Renal pelvis (tissue), 4 donors: ENCODE results near the gene CTSZ. TPM values are rescaled to one million over a fixed set of nuclear protein-coding genes. Genes with fewer than 3 reads are reported as not detected.
A peak's percentile ranks its signal among the peaks of the same experiment; 100 is the strongest.
"Not testable (repeated sequence)": the region's sequence is repeated elsewhere in the genome, so short reads cannot be mapped to it uniquely, and the experiment has no call there.

Source experiments
- DNase-seq: peaks from one replicate; pipeline ENCODE4 v3.0.0-alpha.2; 2013
- polyA plus RNA-seq, 3 donors: library from polyadenylated mRNA; unstranded; fragments of 120-200 nt; gene quantifications; one replicate each; pipeline ENCODE4 v1.2.1, GENCODE V29; 2013; ENCODE audit not compliant: insufficient read length in 3 of 3

Gene CTSZ
- polyA plus RNA-seq, 3 donors: 74.9 to 80.5 (median 79.5) TPM

- DNase-seq: no peak
These were observed 22.4 kb downstream of the CTSZ start for GRCh38 chr20:58984691-58985090.

- DNase-seq: not testable (repeated sequence)
These were observed 24.0 kb downstream of the CTSZ start for GRCh38 chr20:58983115-58983468.

GRCh38 chr20:58982406-58983114 is 24.5 kb downstream of the CTSZ start:
- DNase-seq: no peak

- DNase-seq: peak; percentile 31
These were observed 25.3 kb downstream of the CTSZ start for GRCh38 chr20:58981628-58982364.

GRCh38 chr20:58980711-58981627 is 26.1 kb downstream of the CTSZ start, which contains the start of gene NELFCD:
Gene NELFCD (plus strand): TSS chr20:58981256. CDS start chr20:58981310, 54 bp downstream.
- peak; percentile 85 for DNase-seq

- no peak for DNase-seq
These were observed 28.5 kb downstream of the CTSZ start for GRCh38 chr20:58978351-58979190.

- no peak for DNase-seq
These were observed 30.9 kb downstream of the CTSZ start for GRCh38 chr20:58976061-58976730.

- DNase-seq: no peak
These were observed 31.7 kb downstream of the CTSZ start for GRCh38 chr20:58975353-58975752.

- DNase-seq: no peak
These were observed 33.2 kb downstream of the CTSZ start for GRCh38 chr20:58973866-58974265.

GRCh38 chr20:58973179-58973578 is 33.9 kb downstream of the CTSZ start:
- DNase-seq: no peak

- no peak for DNase-seq
These were observed 35.6 kb downstream of the CTSZ start for GRCh38 chr20:58971429-58971828.

- DNase-seq: no peak
These were observed 36.9 kb downstream of the CTSZ start for GRCh38 chr20:58970146-58970545.

GRCh38 chr20:58969439-58969838 is 37.6 kb downstream of the CTSZ start:
- DNase-seq: no peak

GRCh38 chr20:58967652-58968429 is 39.2 kb downstream of the CTSZ start:
- DNase-seq: no peak

- no peak for DNase-seq
These were observed 41.6 kb downstream of the CTSZ start for GRCh38 chr20:58965270-58966064.

- not testable (repeated sequence) for DNase-seq
These were observed 43.1 kb downstream of the CTSZ start for GRCh38 chr20:58963922-58964321.

GRCh38 chr20:58963060-58963584 is 43.9 kb downstream of the CTSZ start:
- DNase-seq: no peak

- DNase-seq: no peak
These were observed 47.4 kb downstream of the CTSZ start for GRCh38 chr20:58959652-58960051.

GRCh38 chr20:58956078-58956477 is 51.0 kb downstream of the CTSZ start:
- DNase-seq: no peak
